GM13976 (cell line): ENCODE results near the gene ZSCAN10.

Source experiments
- DNase-seq: peaks from one replicate; pipeline ENCODE4 v3.0.0; 2012; ENCODE audit warnings: low spot score
- CTCF ChIP-seq: IDR thresholded peaks from 2 replicates; pipeline ENCODE4 v1.5.1; 2012; ENCODE audit warnings: borderline replicate concordance, mild to moderate bottlenecking; ENCODE audit not compliant: insufficient read depth; ENCODE audit errors: extremely low read depth, missing control alignments, control extremely low read depth
- in situ Hi-C: fragments of 300-500 bp; cut with MboI; formaldehyde crosslinking; loops from one replicate; pipeline ENCODE4 v1.12.0; 2022; ENCODE audit warnings: low sequenced_read_pairs, mixed read lengths, inconsistent platforms; ENCODE audit not compliant: unreplicated experiment

The ZSCAN10 gene

GRCh38 chr16:3063625-3064386 lies 35.3 kb downstream of the ZSCAN10 start:
- no peak for TF ChIP-seq CTCF
- in situ Hi-C loops: loop anchor here (10.0 kb wide), 1 partner anchor 61 kb away; no protein-coding TSS in a partner anchor
- DNase-seq: no peak

GRCh38 chr16:3062553-3062952 lies 36.5 kb downstream of the ZSCAN10 start:
- no peak for DNase-seq
- in situ Hi-C loops: loop anchor here (10.0 kb wide), 1 partner anchor 62 kb away; no protein-coding TSS in a partner anchor
- no peak for TF ChIP-seq CTCF

- in situ Hi-C loops: loop anchor here (10.0 kb wide), 1 partner anchor 64 kb away; no protein-coding TSS in a partner anchor
- no peak for DNase-seq
- no peak for TF ChIP-seq CTCF
Measured at GRCh38 chr16:3060339-3061127, 38.6 kb downstream of the ZSCAN10 start.

- no peak for TF ChIP-seq CTCF
- in situ Hi-C loops: loop anchor here (10.0 kb wide), 1 partner anchor 65 kb away; no protein-coding TSS in a partner anchor
- no peak for DNase-seq
Measured at GRCh38 chr16:3059723-3060242, 39.3 kb downstream of the ZSCAN10 start.

- in situ Hi-C loops: no loop called here
- peak; percentile 97 for DNase-seq
- TF ChIP-seq CTCF: peak; percentile 94
Measured at GRCh38 chr16:3059041-3059722, 39.9 kb downstream of the ZSCAN10 start.
